ENCODE data around the gene CAVIN1. TPM values are rescaled to one million over a fixed set of nuclear protein-coding genes. Genes with fewer than 3 reads are reported as not detected.

Gene CAVIN1
- total RNA-seq, result 548 TPM

DNA sequence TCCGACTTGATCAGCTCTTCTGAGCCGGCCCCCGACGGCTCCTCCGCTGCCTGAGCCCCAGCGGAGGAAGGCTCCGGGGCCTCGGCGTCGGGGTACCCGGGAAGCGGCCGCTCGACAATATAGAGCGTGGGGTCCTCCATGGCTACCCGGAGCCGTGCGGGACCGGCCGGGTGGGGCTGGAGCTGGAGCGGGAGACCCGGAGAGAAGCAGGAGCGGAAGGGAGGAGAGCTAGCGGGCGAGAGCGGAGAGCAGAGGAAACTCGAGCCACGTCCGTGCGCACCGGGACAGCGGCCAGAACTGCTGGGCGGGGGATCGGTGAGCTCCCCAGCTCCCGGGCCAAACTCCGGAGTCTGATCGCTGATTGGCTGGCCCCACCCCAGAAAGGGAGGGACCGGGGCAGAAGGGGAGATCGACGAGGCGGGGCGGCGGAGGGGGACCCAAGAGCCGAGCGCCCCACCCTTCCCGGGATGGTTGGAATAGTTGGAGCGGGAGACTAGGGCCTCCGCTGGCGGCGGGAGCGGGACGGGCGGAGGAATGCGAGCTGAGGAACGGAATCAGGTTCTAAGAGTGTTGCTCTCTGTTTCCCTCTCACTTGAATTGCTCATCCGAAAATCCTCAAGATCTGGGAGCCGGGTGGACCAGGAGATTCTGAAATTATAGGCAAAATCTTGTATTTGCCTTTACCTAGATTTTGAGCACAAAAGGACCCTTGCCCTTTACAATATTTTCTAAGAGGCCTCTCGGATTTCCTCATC is at the start of gene CAVIN1:
CAVIN1 (minus strand) TSS at position 299 of the 755 bp plus-strand sequence; CDS start at position 140, 159 bp downstream.
- Histone ChIP-seq H3K9me3 (no peaks in the 10 kb centered on the region), H3K4me3 (peak within 1 kb of the TSS; percentile 92 to 100), H3K36me3 (no peaks in the 10 kb centered on the region), H3K27me3 (no peaks in the 10 kb centered on the region), H3K4me1 (peaks cover 10 to 32% of the 10 kb centered on the region in 2 donors), H3K27ac (peak within 1 kb of the TSS; percentile 99 to 100)
- no peak for TF ChIP-seq CTCF (IDR thresholded peaks at IDR 0.05)
- peak; percentile 85 to 99 for DNase-seq (ENCODE audit: low spot score in 2 of 2)
- intact Hi-C loops (cut with DNase I), result loop anchor here (1.0 to 5.0 kb wide), 5 partner anchors 35 to 254 kb away; partner anchors contain the start of genes ATP6V0A1, NAGLU, PLEKHH3 and STAT3

DNA sequence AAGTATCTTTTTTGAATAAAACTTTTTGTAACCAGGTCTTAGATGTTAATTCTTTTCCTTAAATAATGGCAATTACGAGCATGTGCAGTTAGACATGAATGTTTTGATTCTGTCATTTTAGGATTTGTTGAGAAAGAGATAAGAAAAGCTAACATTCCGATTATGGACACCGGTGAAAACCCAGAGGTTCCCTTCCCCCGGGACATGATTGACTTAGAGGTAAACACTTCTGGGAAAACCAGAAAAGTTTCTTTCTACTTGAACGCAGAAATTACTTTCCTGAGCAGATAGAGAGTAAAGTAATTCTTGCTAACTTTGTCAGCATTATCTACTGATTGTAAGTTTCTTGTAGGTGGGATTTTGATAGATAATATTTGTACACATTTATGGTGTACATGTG is 44.8 kb upstream of the CAVIN1 start:
- TF ChIP-seq CTCF (IDR thresholded peaks at IDR 0.05), result no peak
- peaks cover 51 to 76% of the 10 kb centered on the region in 2 donors for H3K36me3 ChIP-seq
- DNase-seq (ENCODE audit: low spot score in 2 of 2), result no peak
- H3K4me1 ChIP-seq, result no peaks in the 10 kb centered on the region
- intact Hi-C loops (cut with DNase I), result no loop called here
- H3K27me3 ChIP-seq, result no peaks in the 10 kb centered on the region
- H3K27ac ChIP-seq, result no peak overlapping the region
- no peak overlapping the region for H3K4me3 ChIP-seq
- H3K9me3 ChIP-seq, result no peaks in the 10 kb centered on the region

- Histone ChIP-seq H3K4me3 (no peak overlapping the region), H3K27me3 (no peaks in the 10 kb centered on the region), H3K4me1 (peaks cover 0 to 15% of the 10 kb centered on the region in 2 donors), H3K27ac (no peak overlapping the region), H3K36me3 (peaks cover 25 to 46% of the 10 kb centered on the region in 2 donors), H3K9me3 (no peaks in the 10 kb centered on the region)
- no peak for DNase-seq (ENCODE audit: low spot score in 2 of 2)
- no peak for TF ChIP-seq CTCF (IDR thresholded peaks at IDR 0.05)
- intact Hi-C loops (cut with DNase I), result no loop called here
Observed at GRCh38 chr17:42463976-42464400, 40.9 kb upstream of the CAVIN1 start.

DNA sequence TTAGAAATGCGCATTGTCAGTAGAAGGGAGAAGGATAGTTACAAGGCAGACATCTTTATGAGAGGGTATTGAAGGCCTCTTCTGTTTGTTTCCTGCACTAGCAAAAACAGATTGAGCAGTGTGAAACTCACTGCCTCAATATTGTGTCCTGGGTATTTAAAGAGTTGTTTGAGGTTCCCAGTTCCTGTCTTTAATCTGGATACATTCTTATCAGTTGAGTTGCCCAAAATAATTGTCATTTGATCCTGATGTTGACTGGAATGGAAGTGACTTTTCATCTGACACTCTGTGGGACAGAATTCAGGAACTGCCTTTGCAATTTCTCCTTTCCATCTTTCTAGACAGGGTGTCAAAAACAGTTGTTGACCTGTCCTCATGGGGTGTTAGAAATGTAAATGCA is 37.3 kb upstream of the CAVIN1 start:
- Histone ChIP-seq H3K27me3 (no peaks in the 10 kb centered on the region), H3K4me1 (peaks cover 4 to 24% of the 10 kb centered on the region in 2 donors), H3K9me3 (no peaks in the 10 kb centered on the region), H3K36me3 (peaks cover 16 to 18% of the 10 kb centered on the region in 2 donors), H3K4me3 (peak overlapping the region; percentile 76 to 90), H3K27ac (peak overlapping the region; percentile 92 to 98)
- no peak for DNase-seq (ENCODE audit: low spot score in 2 of 2)
- intact Hi-C loops (cut with DNase I), result no loop called here
- no peak for TF ChIP-seq CTCF (IDR thresholded peaks at IDR 0.05)

GRCh38 chr17:42459801-42460281 is 36.8 kb upstream of the CAVIN1 start:
- intact Hi-C loops (cut with DNase I), result loop anchor here (2.0 kb wide), 3 partner anchors 23 to 61 kb away; partner anchors contain the start of gene CAVIN1
- Histone ChIP-seq H3K27ac (peak overlapping the region; percentile 92 to 98), H3K27me3 (no peaks in the 10 kb centered on the region), H3K36me3 (peaks cover 13 to 15% of the 10 kb centered on the region in 2 donors), H3K4me3 (peak overlapping the region; percentile 76 to 90), H3K4me1 (peaks cover 4 to 24% of the 10 kb centered on the region in 2 donors), H3K9me3 (no peaks in the 10 kb centered on the region)
- no peak for TF ChIP-seq CTCF (IDR thresholded peaks at IDR 0.05)
- no peak for DNase-seq (ENCODE audit: low spot score in 2 of 2)
